Measurements from ENCODE around the gene ZNF618.

ZNF618 gene

DNA sequence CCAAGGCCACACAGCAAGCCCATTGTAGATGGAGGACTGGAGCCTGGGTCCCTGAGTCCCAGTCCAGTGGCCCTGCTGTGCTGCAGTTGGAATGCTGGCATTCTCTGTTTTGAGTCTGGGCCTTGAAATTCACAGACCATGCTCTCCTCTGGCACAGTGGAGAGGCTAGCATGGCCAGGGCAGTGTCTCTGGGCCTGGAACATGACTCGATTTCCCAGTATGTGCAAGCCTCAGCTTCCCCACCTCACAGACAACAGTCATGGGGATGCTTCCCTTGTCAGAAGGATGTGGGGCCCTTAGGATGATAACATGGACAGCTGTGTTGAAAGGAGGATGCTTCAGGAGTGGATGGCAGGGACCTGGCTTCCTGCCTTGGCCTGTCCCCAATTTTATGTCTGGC, 110.8 kb downstream of the ZNF618 start:
- no peak for ATAC-seq (ENCODE audit: low read depth)
- no peak for DNase-seq (ENCODE audit: low spot score)
- TF ChIP-seq, protein P1, sequence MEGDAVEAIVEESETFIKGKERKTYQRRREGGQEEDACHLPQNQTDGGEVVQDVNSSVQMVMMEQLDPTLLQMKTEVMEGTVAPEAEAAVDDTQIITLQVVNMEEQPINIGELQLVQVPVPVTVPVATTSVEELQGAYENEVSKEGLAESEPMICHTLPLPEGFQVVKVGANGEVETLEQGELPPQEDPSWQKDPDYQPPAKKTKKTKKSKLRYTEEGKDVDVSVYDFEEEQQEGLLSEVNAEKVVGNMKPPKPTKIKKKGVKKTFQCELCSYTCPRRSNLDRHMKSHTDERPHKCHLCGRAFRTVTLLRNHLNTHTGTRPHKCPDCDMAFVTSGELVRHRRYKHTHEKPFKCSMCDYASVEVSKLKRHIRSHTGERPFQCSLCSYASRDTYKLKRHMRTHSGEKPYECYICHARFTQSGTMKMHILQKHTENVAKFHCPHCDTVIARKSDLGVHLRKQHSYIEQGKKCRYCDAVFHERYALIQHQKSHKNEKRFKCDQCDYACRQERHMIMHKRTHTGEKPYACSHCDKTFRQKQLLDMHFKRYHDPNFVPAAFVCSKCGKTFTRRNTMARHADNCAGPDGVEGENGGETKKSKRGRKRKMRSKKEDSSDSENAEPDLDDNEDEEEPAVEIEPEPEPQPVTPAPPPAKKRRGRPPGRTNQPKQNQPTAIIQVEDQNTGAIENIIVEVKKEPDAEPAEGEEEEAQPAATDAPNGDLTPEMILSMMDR (IDR thresholded peaks at IDR 0.05; ENCODE audit: poor library complexity, severe bottlenecking), result no peak
- Histone ChIP-seq H3K4me3 (ENCODE audit: severe bottlenecking) (no peak overlapping the region), H3K36me3 (ENCODE audit: low read depth) (no peaks in the 10 kb centered on the region), H3K27me3 (ENCODE audit: insufficient read depth, poor library complexity, severe bottlenecking) (no peaks in the 10 kb centered on the region), H3K9me3 (ENCODE audit: severe bottlenecking) (no peaks in the 10 kb centered on the region), H3K4me1 (ENCODE audit: insufficient read depth, poor library complexity, severe bottlenecking) (no peaks in the 10 kb centered on the region), H3K27ac (ENCODE audit: poor library complexity, severe bottlenecking) (no peak overlapping the region)

DNA sequence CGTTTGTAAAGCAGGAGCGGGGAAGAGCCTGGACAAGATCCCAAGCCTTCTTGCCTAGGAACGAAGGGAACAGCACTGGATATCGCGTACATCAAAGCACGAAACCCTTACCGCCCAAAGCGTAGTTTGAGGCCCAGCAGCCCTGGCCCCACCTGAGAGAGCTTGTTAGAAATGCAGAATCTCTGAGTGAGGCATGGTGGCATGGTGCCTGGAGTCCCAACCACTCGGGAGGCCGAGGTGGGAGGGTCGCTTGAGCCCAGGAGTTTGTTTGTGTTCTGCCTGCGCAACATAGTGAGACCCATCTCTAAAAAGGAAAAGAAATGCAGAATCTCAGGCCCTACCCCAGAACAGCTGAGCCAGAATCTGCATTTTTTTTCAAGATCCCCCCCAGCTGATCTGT, 111.4 kb downstream of the ZNF618 start:
- no peaks in the 10 kb centered on the region for H3K4me1 ChIP-seq (ENCODE audit: insufficient read depth, poor library complexity, severe bottlenecking)
- DNase-seq (ENCODE audit: low spot score) (no peak), ATAC-seq (ENCODE audit: low read depth) (no peak)
- H3K9me3 ChIP-seq (ENCODE audit: severe bottlenecking), result no peaks in the 10 kb centered on the region
- no peaks in the 10 kb centered on the region for H3K27me3 ChIP-seq (ENCODE audit: insufficient read depth, poor library complexity, severe bottlenecking)
- H3K27ac ChIP-seq (ENCODE audit: poor library complexity, severe bottlenecking), result no peak overlapping the region
- H3K4me3 ChIP-seq (ENCODE audit: severe bottlenecking), result no peak overlapping the region
- no peaks in the 10 kb centered on the region for H3K36me3 ChIP-seq (ENCODE audit: low read depth)
- TF ChIP-seq, protein P1 (IDR thresholded peaks at IDR 0.05; ENCODE audit: poor library complexity, severe bottlenecking), result no peak

DNA sequence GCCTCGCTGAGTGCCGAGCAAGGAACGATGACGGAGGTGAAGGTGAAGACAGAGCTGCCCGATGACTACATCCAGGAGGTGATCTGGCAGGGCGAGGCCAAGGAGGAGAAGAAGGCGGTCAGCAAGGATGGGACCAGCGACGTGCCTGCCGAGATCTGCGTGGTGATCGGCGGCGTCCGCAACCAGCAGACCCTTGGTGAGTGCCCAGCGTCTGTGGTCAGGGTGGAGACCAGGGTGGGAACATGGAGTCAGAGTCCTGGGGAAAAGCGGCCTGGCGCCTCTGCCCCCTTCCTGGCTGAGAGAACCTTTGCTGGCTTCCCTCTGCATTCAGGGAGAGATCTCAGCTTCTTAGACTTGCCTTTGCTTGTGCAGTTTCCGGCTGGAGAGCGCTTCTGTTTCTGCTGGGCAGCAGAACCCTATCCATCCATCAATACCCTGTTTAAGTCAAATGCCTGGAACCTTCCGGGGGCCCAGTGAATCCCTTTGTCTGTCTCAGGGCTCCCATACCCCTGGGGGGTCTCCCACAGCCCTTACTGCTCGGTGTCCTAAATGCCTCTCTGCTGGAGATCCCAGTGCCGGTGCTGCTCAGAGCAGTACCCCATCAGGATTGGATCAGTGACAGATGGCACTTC, 112.4 kb downstream of the ZNF618 start:
- ATAC-seq (ENCODE audit: low read depth), result no peak
- Histone ChIP-seq H3K36me3 (ENCODE audit: low read depth) (no peaks in the 10 kb centered on the region), H3K4me1 (ENCODE audit: insufficient read depth, poor library complexity, severe bottlenecking) (no peaks in the 10 kb centered on the region), H3K9me3 (ENCODE audit: severe bottlenecking) (no peaks in the 10 kb centered on the region), H3K27me3 (ENCODE audit: insufficient read depth, poor library complexity, severe bottlenecking) (no peaks in the 10 kb centered on the region), H3K4me3 (ENCODE audit: severe bottlenecking) (no peak overlapping the region), H3K27ac (ENCODE audit: poor library complexity, severe bottlenecking) (no peak overlapping the region)
- no peak for DNase-seq (ENCODE audit: low spot score)
- TF ChIP-seq, protein P1 (IDR thresholded peaks at IDR 0.05; ENCODE audit: poor library complexity, severe bottlenecking), result no peak

DNA sequence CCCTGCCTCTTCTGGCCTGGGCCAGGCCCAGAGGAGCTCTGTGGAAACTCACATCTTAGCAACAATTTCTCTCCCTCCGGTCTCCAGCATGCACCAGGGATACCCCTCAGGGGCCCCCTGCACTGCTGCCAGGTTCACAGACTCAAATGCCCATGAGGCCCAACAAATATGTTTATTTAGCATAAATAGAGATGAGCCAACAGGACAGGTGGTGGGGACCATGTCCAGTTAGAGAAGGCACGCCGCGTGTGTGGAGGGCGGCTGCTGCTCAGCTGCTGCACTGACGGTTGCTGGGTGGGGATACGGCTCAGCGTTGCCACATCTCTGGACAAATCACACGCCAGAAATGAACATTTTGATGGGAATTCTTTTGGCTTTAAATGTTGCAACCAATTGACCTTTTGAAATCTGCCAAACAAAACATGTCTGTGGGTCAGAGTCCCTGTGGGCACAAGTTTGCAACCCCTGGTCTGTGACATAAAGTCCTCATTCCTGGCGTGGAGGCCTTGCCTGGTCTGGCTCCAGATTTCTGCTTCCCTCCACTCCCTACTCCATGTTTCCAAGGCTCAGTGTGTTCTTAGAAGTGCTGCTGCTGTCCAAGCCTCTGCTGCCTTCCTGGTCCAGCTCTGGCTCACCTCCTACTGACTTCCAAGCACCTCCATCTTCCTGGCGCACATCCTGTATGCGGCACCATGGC, 113.1 kb downstream of the ZNF618 start:
- Histone ChIP-seq H3K4me3 (ENCODE audit: severe bottlenecking) (no peak overlapping the region), H3K4me1 (ENCODE audit: insufficient read depth, poor library complexity, severe bottlenecking) (no peaks in the 10 kb centered on the region), H3K27ac (ENCODE audit: poor library complexity, severe bottlenecking) (no peak overlapping the region), H3K9me3 (ENCODE audit: severe bottlenecking) (no peaks in the 10 kb centered on the region), H3K36me3 (ENCODE audit: low read depth) (no peaks in the 10 kb centered on the region), H3K27me3 (ENCODE audit: insufficient read depth, poor library complexity, severe bottlenecking) (no peaks in the 10 kb centered on the region)
- peak; percentile 21 for DNase-seq (ENCODE audit: low spot score)
- TF ChIP-seq, protein P1 (IDR thresholded peaks at IDR 0.05; ENCODE audit: poor library complexity, severe bottlenecking), result no peak
- no peak for ATAC-seq (ENCODE audit: low read depth)
